ENCODE data around the gene DHRS13. TPM values are rescaled to one million over a fixed set of nuclear protein-coding genes. Genes with fewer than 3 reads are reported as not detected.
"Not testable (repeated sequence)": the region's sequence is repeated elsewhere in the genome, so short reads cannot be mapped to it uniquely, and the experiment has no call there.

The DHRS13 gene
- total and polyA plus RNA-seq, 2 donors (not counting 3 experiments of a cell fraction or from before 2014, with no cell fraction given), result 7.2 to 9.3 TPM

GRCh38 chr17:28935744-28936460, 33.0 kb upstream of the DHRS13 start:
- Histone ChIP-seq H3K9me3 (replicated peaks; ENCODE audit: control insufficient read depth, insufficient read depth, low read length) (no peaks in the 10 kb centered on the region), H3K79me2 (ENCODE audit: control insufficient read depth, insufficient read depth, low read length) (peaks cover 74% of the 10 kb centered on the region), H3K9ac (replicated peaks; ENCODE audit: extremely low read depth, insufficient read depth, low read length) (no peak overlapping the region), H3K4me1 (ENCODE audit: control insufficient read depth, extremely low read depth, insufficient read depth, low read length) (peaks cover 10% of the 10 kb centered on the region), H3K27ac (ENCODE audit: insufficient read depth, low read depth, low read length) (no peak overlapping the region), H3K9me1 (replicated peaks; ENCODE audit: control insufficient read depth, extremely low read depth, insufficient read depth, low read length) (no peaks in the 10 kb centered on the region), H3K36me3 (ENCODE audit: control insufficient read depth in 2 of 2, extremely low read depth in 1 of 2, insufficient read depth in 2 of 2, low read length in 2 of 2) (no peaks in the 10 kb centered on the region), H3K4me3 (replicated peaks in 1 of 3; ENCODE audit: insufficient read depth in 1 of 3, low read depth in 1 of 3, low read length in 3 of 3) (no peak overlapping the region), H3K4me2 (ENCODE audit: insufficient read depth, low read length) (no peak overlapping the region), H4K20me1 (replicated peaks; ENCODE audit: control insufficient read depth, extremely low read depth, insufficient read depth, low read length) (peaks cover 8% of the 10 kb centered on the region), H3K27me3 (ENCODE audit: control insufficient read depth in 2 of 2, insufficient read depth in 2 of 2, low read length in 2 of 2) (no peaks in the 10 kb centered on the region), H2AFZ (ENCODE audit: low read depth, low read length) (no peak overlapping the region)
- intact Hi-C loops (cut with micrococcal nuclease) (no loop called here), dilution Hi-C loops (cut with MboI; ENCODE audit: extremely low pct_ligation_motif_present, low sequenced_read_pairs) (no loop called here)
- CTCF ChIA-PET, result interaction anchor here (1.1 to 1.4 kb wide), 2 partner anchors 10 to 24 kb away, joined by 3 to 5 read pairs; no protein-coding TSS in a partner anchor
- POLR2A ChIA-PET, result no interaction called here
- FAIRE-seq (no peak), DNase-seq (ENCODE audit: low read depth, low spot score) (no peak)
- BruUV-seq (replicated peaks), result no TSS peak
- TF ChIP-seq MAX (IDR thresholded peaks at IDR 0.05; ENCODE audit: insufficient read depth, insufficient read length) (no peak), MYC (IDR thresholded peaks at IDR 0.05; ENCODE audit: low read depth, low read length) (no peak)

- intact Hi-C loops (cut with micrococcal nuclease); H3K4me3 ChIP-seq (replicated peaks in 1 of 3; ENCODE audit: insufficient read depth in 1 of 3, low read depth in 1 of 3, low read length in 3 of 3); H3K27me3 ChIP-seq (ENCODE audit: control insufficient read depth in 2 of 2, insufficient read depth in 2 of 2, low read length in 2 of 2); H2AFZ ChIP-seq (ENCODE audit: low read depth, low read length); H3K9ac ChIP-seq (replicated peaks; ENCODE audit: extremely low read depth, insufficient read depth, low read length); H3K4me1 ChIP-seq (ENCODE audit: control insufficient read depth, extremely low read depth, insufficient read depth, low read length); H3K4me2 ChIP-seq (ENCODE audit: insufficient read depth, low read length); H4K20me1 ChIP-seq (replicated peaks; ENCODE audit: control insufficient read depth, extremely low read depth, insufficient read depth, low read length); DNase-seq (ENCODE audit: low read depth, low spot score); POLR2A ChIA-PET; H3K9me3 ChIP-seq (replicated peaks; ENCODE audit: control insufficient read depth, insufficient read depth, low read length); H3K27ac ChIP-seq (ENCODE audit: insufficient read depth, low read depth, low read length); dilution Hi-C loops (cut with MboI; ENCODE audit: extremely low pct_ligation_motif_present, low sequenced_read_pairs); H3K9me1 ChIP-seq (replicated peaks; ENCODE audit: control insufficient read depth, extremely low read depth, insufficient read depth, low read length); FAIRE-seq; BruUV-seq (replicated peaks); H3K36me3 ChIP-seq (ENCODE audit: control insufficient read depth in 2 of 2, extremely low read depth in 1 of 2, insufficient read depth in 2 of 2, low read length in 2 of 2): not testable (repeated sequence)
- CTCF ChIA-PET, result interaction anchor here (1.4 kb wide), 1 partner anchor 12 kb away, joined by 5 read pairs; no protein-coding TSS in a partner anchor
- peaks cover 72% of the 10 kb centered on the region for H3K79me2 ChIP-seq (ENCODE audit: control insufficient read depth, insufficient read depth, low read length)
Measured at GRCh38 chr17:28934508-28934907, 31.6 kb upstream of the DHRS13 start.

Measured in endothelial cell of umbilical vein (primary cell).